HG02840 (cell line): ENCODE data around the gene HTRA3.

ENCODE experiments used
- ATAC-seq: cut with Tn5 transposase; IDR thresholded peaks from one replicate; pipeline ENCODE4 v1.9.1; 2021; ENCODE audit warnings: mild to moderate bottlenecking, moderate library complexity, moderate number of reproducible peaks; ENCODE audit not compliant: unreplicated experiment, low FRiP score

The HTRA3 gene

DNA sequence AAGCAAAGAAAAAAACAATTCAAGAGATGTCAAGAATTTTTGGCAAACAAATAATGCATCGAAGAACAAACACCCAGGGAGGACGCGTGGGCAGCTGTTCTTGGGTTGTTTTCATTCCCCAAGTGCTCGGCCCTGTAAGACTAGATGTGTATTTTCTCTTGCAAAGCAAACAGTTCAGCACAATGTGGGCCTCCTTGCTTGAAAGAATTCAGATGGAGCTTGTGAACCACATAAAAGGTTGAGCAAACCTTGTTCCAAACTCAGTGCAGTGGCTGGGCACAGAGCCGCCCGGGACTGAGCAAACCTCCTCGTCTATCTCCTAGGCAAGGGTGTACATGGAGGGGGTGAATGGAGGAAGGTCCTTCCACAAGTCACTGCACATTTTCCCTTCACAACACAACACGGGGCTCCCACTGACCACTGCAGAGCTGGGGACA, 82.4 kb downstream of the HTRA3 start:
- no peak for ATAC-seq

DNA sequence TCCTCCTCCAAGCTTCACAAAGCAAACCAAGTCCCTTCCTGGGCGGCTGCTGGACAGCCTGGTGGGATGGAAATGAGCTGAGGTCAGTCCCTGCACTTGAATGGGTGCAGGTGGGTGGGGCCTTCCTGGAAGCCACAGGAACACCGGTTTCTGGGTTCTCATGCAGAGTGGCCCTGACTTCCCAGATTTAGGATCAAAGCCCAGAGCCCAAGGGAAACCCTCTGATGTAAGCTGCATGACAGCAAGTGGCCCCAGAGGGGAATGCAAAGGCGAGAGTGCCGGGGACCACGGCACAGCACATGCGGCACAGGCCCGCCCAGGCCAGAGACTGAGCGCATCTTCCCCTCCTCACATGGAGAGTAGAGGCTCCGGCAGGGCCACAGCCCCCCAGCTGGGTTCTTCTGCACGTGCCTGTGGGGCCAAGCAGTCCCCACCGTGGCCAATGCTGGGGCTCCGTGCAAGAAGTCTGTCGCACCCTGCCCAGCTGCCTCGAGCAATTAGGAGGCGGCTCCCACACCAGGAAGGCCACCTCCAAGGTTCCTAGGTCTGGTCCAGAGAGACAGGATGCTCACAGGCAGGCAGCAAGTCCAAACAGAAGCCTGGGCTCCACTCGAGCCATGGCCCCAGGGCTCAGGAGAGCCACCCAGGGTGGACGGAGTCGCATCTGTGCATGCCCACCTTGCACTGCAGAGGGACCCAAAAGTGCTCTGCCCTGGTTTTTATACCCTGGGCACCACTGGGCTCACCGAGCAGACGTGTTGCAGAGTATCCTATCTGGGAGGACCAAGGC, 83.0 kb downstream of the HTRA3 start:
- no peak for ATAC-seq

DNA sequence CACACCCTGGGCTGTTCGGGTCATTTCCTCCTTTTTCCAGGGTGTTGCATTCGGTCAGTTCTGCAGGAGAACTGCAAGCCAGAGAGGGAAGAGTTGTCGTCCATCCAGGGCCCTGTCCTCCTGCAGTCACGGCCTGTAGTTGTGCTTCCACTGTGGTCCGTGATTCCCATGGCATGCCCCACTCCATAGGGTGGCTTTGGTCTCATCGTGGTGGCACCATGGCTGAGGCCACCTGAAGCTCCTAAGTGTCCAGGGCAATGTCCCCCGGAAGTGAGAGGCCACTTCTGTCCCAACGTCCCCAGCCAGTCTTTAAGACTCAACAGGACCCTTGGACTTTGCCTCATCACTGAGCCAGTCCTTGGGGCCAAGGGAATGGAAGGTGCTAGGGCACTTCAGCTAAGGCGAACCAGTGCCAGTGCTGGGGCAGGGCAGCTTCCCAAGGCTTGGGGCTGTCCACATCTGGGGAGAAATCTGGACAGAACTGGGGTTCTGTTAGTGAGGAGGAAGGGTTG, 83.7 kb downstream of the HTRA3 start:
- no peak for ATAC-seq

DNA sequence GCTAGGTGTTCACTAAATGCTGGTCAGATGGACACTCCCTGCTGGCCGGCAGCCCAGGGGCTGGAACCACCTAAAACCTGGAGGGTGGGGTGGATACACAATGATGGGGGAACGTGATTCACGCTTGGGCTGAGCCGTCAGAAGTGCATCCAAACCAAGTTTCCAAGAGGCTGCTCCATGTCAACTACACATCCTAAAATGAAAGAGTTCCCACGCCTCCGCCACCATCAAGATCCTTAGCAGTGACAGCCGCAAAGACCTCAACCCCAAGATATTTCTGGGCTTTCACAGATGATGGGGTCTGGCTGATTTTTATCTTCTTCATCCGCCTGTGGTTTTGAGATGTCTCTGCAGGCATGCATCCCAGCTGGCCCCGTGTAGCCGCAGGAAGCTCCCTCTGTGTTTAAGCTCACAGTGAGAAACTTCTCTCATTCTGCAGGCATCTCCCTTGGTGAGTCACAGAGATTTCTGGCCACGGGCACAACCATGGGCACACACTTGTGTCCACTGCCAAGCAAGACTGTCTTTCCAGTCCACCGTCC, 84.4 kb downstream of the HTRA3 start:
- no peak for ATAC-seq

DNA sequence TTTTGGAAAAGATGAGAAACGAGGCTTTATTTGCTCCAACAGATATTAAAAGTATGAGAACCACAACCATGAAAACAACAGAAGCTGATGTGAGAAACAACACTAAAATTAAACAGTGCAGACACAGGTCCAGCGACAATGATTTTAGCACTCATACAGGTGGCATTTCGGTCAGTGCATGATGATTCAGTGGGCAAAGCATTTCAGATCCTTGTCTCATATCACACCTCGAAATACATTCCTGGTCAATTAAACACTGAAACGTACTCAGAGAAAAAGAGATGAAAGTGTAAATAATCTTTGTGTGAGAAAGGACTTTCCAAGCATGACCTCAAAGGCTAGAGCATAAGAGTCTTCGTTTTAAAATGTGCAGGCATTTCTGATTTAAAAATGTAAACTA, 85.8 kb downstream of the HTRA3 start:
- ATAC-seq = no peak

DNA sequence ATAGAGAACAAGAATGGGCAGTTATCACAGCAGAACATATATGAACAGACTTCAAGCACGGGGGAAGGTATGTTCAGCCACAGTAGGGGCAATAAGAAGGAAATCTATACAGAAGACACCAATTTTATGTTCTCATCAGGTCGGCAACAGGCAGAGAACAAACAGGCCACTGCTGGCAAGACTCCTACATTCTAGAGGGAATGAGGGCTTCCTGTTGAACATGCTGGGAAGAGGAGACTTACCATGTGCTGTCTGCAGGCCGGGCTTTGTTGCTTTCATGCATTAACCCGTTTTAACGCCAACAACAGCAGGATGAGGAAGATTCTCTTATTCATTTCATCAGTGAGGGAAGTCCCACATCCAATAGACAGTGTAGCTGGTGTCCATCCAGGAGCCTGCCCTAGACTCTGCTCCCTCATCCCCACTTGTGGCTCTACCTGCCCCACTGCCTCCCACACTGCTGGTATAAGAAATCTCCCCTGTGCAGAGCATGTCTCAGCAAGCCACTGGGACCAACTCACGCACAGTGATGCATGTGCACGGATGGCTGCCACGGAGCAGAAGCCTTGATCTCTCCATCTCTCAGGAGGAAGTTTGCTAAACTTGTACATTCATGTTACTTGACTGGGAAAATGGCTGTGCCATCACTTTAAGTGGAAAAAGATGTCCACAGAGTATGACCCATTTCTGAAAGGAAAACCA, 86.5 kb downstream of the HTRA3 start:
- no peak for ATAC-seq
